ENCODE data around the gene CNTN1. TPM values are rescaled to one million over a fixed set of nuclear protein-coding genes. Genes with fewer than 3 reads are reported as not detected.

The CNTN1 gene
- total RNA-seq, 1 experiment from 2014 or later, result 6.5 TPM

DNA sequence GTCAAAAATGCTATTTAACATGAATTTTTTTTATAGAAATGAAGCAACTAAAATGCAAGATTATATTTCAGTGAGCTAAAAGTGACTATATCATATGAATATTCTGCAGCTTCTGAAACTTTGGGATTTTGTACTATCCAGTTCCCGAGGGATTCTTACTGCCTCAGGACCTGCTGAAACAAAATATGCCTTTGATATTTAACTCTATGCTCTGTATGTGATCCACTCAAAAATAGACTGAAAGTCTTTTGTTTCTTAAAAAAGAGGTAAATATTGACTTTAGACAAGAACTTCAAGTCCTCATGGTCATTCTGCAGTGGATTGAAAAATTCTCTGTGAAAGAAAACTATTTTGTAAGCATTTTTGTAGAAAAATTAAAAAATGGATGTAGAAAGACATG is 22.4 kb downstream of the CNTN1 start:
- WGBS (ENCODE audit: extremely low coverage, insufficient read length, low lambda C conversion rate), result no CpG with 5 or more reads among the region's 1 CpG
- Mint-ChIP-seq H3K9me3 (no peaks in the 10 kb centered on the region), H3K4me1 (no peaks in the 10 kb centered on the region), H3K4me3 (no peak overlapping the region), H3K27ac (no peak overlapping the region), H3K36me3 (ENCODE audit: insufficient read depth in 1 of 3, low read depth in 3 of 3) (no peaks in the 10 kb centered on the region), H3K27me3 (ENCODE audit: low read depth) (peaks cover 2% of the 10 kb centered on the region; the same call in 1 of the 2 replicates)
- Histone ChIP-seq H3K18ac (ENCODE audit: insufficient read length, low read depth, low read length) (no peak overlapping the region), H4K20me1 (ENCODE audit: control insufficient read depth, insufficient read depth, insufficient read length) (no peaks in the 10 kb centered on the region), H3K23me2 (ENCODE audit: insufficient read length, low read depth, low read length, poor library complexity, severe bottlenecking) (no peaks in the 10 kb centered on the region), H3T11ph (ENCODE audit: low read length) (no peak overlapping the region), H2BK15ac (ENCODE audit: low read depth, low read length) (no peak overlapping the region), H3K9ac (ENCODE audit: extremely low read depth, insufficient read length, low read length) (no peak overlapping the region), H3K79me1 (ENCODE audit: insufficient read depth, low read depth, low read length, poor library complexity, severe bottlenecking) (no peaks in the 10 kb centered on the region), H4K91ac (ENCODE audit: insufficient read length, low read depth, low read length) (no peak overlapping the region), H3K27ac (ENCODE audit: insufficient read length, low read depth, low read length) (no peak overlapping the region), H3K4me1 (ENCODE audit: insufficient read depth, low read length) (no peaks in the 10 kb centered on the region), H2BK20ac (ENCODE audit: low read depth, low read length, poor library complexity, severe bottlenecking) (no peak overlapping the region), H2BK120ac (ENCODE audit: low read depth, low read length, poor library complexity, severe bottlenecking) (no peak overlapping the region), H2BK12ac (ENCODE audit: insufficient read length, low read depth, low read length) (no peak overlapping the region), H2AFZ (ENCODE audit: low read length) (no peak overlapping the region), H3K56ac (ENCODE audit: insufficient read length, low read depth, low read length) (no peak overlapping the region), H3K9me3 (ENCODE audit: control insufficient read depth, low read depth, low read length) (no peaks in the 10 kb centered on the region), H4K5ac (ENCODE audit: insufficient read length, low read depth, low read length) (no peak overlapping the region), H3K4ac (ENCODE audit: low read depth, low read length) (no peak overlapping the region), H3K27me3 (ENCODE audit: insufficient read depth, low read length) (no peaks in the 10 kb centered on the region), H2AK5ac (ENCODE audit: insufficient read length, low read length) (no peak overlapping the region), H3K4me2 (ENCODE audit: insufficient read depth, insufficient read length, low read length) (no peak overlapping the region), H2BK5ac (ENCODE audit: insufficient read length, low read length) (no peak overlapping the region), H3K79me2 (ENCODE audit: insufficient read depth, low read length) (no peaks in the 10 kb centered on the region), H3K23ac (ENCODE audit: insufficient read length, low read depth, low read length) (no peak overlapping the region), H3K14ac (ENCODE audit: insufficient read depth, low read length) (no peak overlapping the region), H4K8ac (replicated peaks; ENCODE audit: insufficient read length, low read depth, low read length) (no peak overlapping the region)
- DNase-seq, result no peak
- TF ChIP-seq, protein P1, sequence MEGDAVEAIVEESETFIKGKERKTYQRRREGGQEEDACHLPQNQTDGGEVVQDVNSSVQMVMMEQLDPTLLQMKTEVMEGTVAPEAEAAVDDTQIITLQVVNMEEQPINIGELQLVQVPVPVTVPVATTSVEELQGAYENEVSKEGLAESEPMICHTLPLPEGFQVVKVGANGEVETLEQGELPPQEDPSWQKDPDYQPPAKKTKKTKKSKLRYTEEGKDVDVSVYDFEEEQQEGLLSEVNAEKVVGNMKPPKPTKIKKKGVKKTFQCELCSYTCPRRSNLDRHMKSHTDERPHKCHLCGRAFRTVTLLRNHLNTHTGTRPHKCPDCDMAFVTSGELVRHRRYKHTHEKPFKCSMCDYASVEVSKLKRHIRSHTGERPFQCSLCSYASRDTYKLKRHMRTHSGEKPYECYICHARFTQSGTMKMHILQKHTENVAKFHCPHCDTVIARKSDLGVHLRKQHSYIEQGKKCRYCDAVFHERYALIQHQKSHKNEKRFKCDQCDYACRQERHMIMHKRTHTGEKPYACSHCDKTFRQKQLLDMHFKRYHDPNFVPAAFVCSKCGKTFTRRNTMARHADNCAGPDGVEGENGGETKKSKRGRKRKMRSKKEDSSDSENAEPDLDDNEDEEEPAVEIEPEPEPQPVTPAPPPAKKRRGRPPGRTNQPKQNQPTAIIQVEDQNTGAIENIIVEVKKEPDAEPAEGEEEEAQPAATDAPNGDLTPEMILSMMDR (conservative IDR thresholded peaks at IDR 0.05), result no peak

Measured in H9 (cell line).